Esophagus squamous epithelium (tissue), 5 donors: Measurements from ENCODE around the gene CCDC8. TPM values are rescaled to one million over a fixed set of nuclear protein-coding genes. Genes with fewer than 3 reads are reported as not detected.

ENCODE experiments used
- DNase-seq: peaks from one replicate; lab custom pipeline; 2025; lab: John Stamatoyannopoulos, UW
- H3K27ac ChIP-seq, 4 donors: fragments of 200-600 bp; sonication (generic); one replicate each; pipeline ENCODE4 v1.5.1; 2016 to 2019; ENCODE audit warnings: mild to moderate bottlenecking in 1 of 4
- H3K27me3 ChIP-seq, 4 donors: fragments of 200-600 bp; sonication (generic); 1 replicate in 3 of 4; 2 replicates in 1 of 4; pipeline versions ENCODE4 v1.5.1 to v1.6.0; 2017 to 2021; ENCODE audit warnings: antibody characterized with exemption in 1 of 4
- H3K36me3 ChIP-seq, 3 donors: fragments of 200-600 bp; sonication (generic); one replicate each; pipeline ENCODE4 v1.5.1; 2016 to 2019
- H3K4me1 ChIP-seq, 3 donors: fragments of 200-600 bp; sonication (generic); one replicate each; pipeline ENCODE4 v1.5.1; 2017 to 2019
- H3K4me3 ChIP-seq, 4 donors: fragments of 200-600 bp; sonication (generic); 1 replicate in 3 of 4; 2 replicates in 1 of 4; pipeline ENCODE4 v1.5.1; 2016 to 2019; ENCODE audit warnings: mild to moderate bottlenecking in 2 of 4, moderate library complexity in 1 of 4
- H3K9me3 ChIP-seq, 3 donors: fragments of 200-600 bp; sonication (generic); one replicate each; pipeline ENCODE4 v1.5.1; 2016 to 2019
- POLR2A ChIP-seq, 4 donors: fragments of 450-650 bp; IDR thresholded peaks; one replicate each; pipeline ENCODE4 v1.6.1; 2017; ENCODE audit warnings: antibody characterized with exemption in 4 of 4, mild to moderate bottlenecking in 4 of 4, moderate library complexity in 3 of 4
- WGBS, 2 donors: methylation state at CpG; one replicate each; pipeline ENCODE4 v1.1.5; 2018; 5-methylcytosine and 5-hydroxymethylcytosine counted together
- intact Hi-C: fragments of 100-400 bp; cut with DNase I; formaldehyde crosslinking; loops from one replicate; pipeline ENCODE4 v1.15.0; 2022
- total RNA-seq, 4 donors: library from RNA; depleted of rRNA; stranded (reverse); fragments of >200 nt; gene quantifications; one replicate each; pipeline ENCODE4 v1.1.0, GENCODE V29; 2016
- TF ChIP-seq, protein P1 (sequence below), 6 experiments: fragments of 450-650 bp in 4 of 6; fragments of 200-600 bp in 2 of 6; sonication (generic) in 2 of 6; IDR thresholded peaks; one replicate each; pipeline ENCODE4 v1.5.1; 2016 to 2019; ENCODE audit warnings: antibody characterized with exemption in 6 of 6, mild to moderate bottlenecking in 4 of 6, moderate library complexity in 4 of 6
- donor health status: DM: yes; HTN: yes; CAD: no.

CCDC8 gene
- total RNA-seq, 4 donors from 2014 or later: 0.53 to 1.7 (median 0.62) TPM

DNA sequence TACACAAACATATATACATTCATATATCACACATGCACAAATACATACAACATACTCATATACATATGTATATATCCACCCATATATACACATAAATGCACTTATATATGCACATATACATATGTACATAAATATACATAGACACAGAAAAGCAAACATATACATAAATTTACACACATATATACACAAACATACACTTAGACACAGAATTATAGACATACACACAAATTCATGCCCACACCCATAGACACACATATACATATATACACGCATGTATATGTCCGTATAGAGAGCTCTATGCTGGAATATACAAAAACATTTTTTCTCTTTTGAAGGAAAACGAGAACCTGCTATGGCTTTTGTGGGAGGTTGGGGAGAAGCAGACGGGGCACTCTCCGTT lies 37.4 kb upstream of the CCDC8 start:
- H3K4me3 ChIP-seq: no peak overlapping the region
- no peak overlapping the region for H3K27ac ChIP-seq
- H3K4me1 ChIP-seq: peaks cover 0 to 33% (median 3%) of the 10 kb centered on the region in 3 donors
- TF ChIP-seq, protein P1, sequence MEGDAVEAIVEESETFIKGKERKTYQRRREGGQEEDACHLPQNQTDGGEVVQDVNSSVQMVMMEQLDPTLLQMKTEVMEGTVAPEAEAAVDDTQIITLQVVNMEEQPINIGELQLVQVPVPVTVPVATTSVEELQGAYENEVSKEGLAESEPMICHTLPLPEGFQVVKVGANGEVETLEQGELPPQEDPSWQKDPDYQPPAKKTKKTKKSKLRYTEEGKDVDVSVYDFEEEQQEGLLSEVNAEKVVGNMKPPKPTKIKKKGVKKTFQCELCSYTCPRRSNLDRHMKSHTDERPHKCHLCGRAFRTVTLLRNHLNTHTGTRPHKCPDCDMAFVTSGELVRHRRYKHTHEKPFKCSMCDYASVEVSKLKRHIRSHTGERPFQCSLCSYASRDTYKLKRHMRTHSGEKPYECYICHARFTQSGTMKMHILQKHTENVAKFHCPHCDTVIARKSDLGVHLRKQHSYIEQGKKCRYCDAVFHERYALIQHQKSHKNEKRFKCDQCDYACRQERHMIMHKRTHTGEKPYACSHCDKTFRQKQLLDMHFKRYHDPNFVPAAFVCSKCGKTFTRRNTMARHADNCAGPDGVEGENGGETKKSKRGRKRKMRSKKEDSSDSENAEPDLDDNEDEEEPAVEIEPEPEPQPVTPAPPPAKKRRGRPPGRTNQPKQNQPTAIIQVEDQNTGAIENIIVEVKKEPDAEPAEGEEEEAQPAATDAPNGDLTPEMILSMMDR (IDR thresholded peaks at IDR 0.05): no peak
- TF ChIP-seq POLR2A (IDR thresholded peaks at IDR 0.05): no peak
- H3K36me3 ChIP-seq: no peaks in the 10 kb centered on the region
- H3K27me3 ChIP-seq: peaks cover 0 to 50% (median 0%) of the 10 kb centered on the region in 4 donors
- 35 to 55% methylated on average over 5 of the region's 5 CpGs for WGBS, 2 donors
- intact Hi-C loops: no loop called here
- no peaks in the 10 kb centered on the region for H3K9me3 ChIP-seq
- DNase-seq: no peak

DNA sequence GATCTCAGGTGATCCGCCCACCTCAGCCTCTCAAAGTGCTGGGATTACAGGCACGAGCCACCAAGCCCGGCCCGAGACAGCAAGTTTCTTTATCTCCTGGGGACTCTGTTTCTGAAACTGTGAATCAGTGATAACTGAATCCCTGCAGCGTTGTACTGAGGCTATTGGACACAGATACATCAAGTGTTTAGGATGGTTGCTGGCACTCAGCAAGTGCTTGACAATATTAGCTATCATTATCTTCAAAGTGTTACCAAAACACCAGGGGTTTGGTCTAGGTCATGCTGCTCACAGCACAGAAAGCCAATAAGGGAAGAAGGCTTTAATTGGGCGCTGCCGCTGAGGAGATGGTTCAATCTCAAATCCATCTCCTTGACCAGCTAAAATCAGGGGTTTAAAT lies 35.9 kb upstream of the CCDC8 start:
- intact Hi-C loops: no loop called here
- Histone ChIP-seq H3K27ac (no peak overlapping the region), H3K9me3 (no peaks in the 10 kb centered on the region), H3K36me3 (no peaks in the 10 kb centered on the region), H3K4me1 (peaks cover 0 to 28% (median 3%) of the 10 kb centered on the region in 3 donors), H3K4me3 (no peak overlapping the region), H3K27me3 (peaks cover 0 to 38% (median 0%) of the 10 kb centered on the region in 4 donors)
- no peak for TF ChIP-seq POLR2A (IDR thresholded peaks at IDR 0.05)
- TF ChIP-seq, protein P1 (IDR thresholded peaks at IDR 0.05): no peak
- 51 to 66% methylated on average over 7 of the region's 7 CpGs for WGBS, 2 donors
- no peak for DNase-seq

DNA sequence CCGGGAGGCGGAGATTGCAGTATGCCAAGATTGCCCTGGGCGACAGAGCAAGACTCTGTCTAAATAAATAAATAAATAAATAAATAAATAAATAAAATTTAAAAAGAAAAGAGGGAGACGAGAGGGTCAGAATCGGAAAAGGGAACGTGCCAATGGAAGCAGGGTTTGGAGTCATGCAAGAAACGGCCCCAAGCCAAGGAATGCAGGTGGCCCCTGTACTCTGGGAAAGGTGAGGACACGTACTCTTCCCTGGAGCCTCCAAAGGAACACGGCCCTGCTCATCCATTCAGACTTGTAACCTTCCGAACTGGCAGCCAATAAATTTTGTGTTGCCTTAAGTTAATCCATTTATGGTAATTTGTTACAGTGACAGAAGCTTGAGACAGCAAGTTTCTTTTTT lies 35.2 kb upstream of the CCDC8 start:
- TF ChIP-seq, protein P1 (IDR thresholded peaks at IDR 0.05): no peak
- TF ChIP-seq POLR2A (IDR thresholded peaks at IDR 0.05): no peak
- H3K4me1 ChIP-seq: peaks cover 0 to 22% (median 3%) of the 10 kb centered on the region in 3 donors
- no peaks in the 10 kb centered on the region for H3K9me3 ChIP-seq
- peaks cover 0 to 38% (median 0%) of the 10 kb centered on the region in 4 donors for H3K27me3 ChIP-seq
- no peaks in the 10 kb centered on the region for H3K36me3 ChIP-seq
- no peak overlapping the region for H3K4me3 ChIP-seq
- DNase-seq: no peak
- H3K27ac ChIP-seq: no peak overlapping the region
- intact Hi-C loops: no loop called here
- 83 to 88% methylated on average over 10 of the region's 10 CpGs for WGBS, 2 donors

DNA sequence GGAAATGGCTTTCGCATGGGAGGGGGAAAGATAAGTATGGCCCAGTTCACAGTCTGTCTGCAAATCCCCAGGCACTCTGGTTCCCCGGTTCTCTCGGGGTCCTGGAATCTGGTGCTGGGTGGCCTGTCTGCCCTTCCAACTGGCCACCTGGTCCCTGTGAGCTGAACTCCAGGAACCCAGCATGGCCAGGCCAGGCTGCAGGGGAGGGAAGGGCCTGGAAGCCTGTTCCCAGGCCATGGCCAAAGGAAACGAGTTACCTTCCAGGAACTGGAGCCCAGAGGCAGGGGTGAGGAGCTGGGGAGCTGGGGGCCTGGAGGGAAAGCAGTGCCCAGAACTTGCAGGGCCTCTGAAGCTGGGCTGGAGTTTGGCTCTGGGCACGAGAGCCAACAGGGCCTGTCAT lies 34.5 kb upstream of the CCDC8 start:
- Histone ChIP-seq H3K27ac (no peak overlapping the region), H3K27me3 (peaks cover 0 to 38% (median 0%) of the 10 kb centered on the region in 4 donors), H3K36me3 (no peaks in the 10 kb centered on the region), H3K4me3 (no peak overlapping the region), H3K4me1 (peaks cover 0 to 22% (median 3%) of the 10 kb centered on the region in 3 donors), H3K9me3 (no peaks in the 10 kb centered on the region)
- no peak for TF ChIP-seq POLR2A (IDR thresholded peaks at IDR 0.05)
- TF ChIP-seq, protein P1 (IDR thresholded peaks at IDR 0.05): no peak
- 63 to 67% methylated on average over 1 to 4 of the region's 5 CpGs for WGBS, 2 donors
- no peak for DNase-seq
- intact Hi-C loops: no loop called here

DNA sequence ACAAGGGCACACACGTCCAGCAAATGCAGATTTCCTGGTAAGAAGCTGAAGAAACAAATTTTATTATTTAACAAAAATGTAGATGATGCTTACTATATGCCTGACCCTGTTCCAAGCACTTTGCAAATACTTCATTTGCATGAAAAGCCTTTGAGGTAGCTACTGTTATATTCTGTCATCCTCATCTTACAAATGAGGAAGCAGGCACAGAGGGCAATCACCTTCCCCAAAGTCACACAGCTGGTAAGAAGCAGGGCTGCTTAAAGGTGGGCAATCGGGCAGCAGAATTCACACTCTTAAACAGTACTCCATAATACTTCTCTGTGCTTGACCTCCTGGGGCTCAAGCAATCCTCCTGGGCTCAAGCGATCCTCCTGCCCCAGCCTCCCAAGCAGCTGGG lies 33.6 kb upstream of the CCDC8 start:
- no peak overlapping the region for H3K27ac ChIP-seq
- H3K4me1 ChIP-seq: peaks cover 0 to 24% (median 3%) of the 10 kb centered on the region in 3 donors
- 37 to 85% methylated on average over 2 to 3 of the region's 3 CpGs for WGBS, 2 donors
- intact Hi-C loops: no loop called here
- TF ChIP-seq POLR2A (IDR thresholded peaks at IDR 0.05): no peak
- TF ChIP-seq, protein P1 (IDR thresholded peaks at IDR 0.05): no peak
- H3K9me3 ChIP-seq: no peaks in the 10 kb centered on the region
- H3K36me3 ChIP-seq: no peaks in the 10 kb centered on the region
- H3K27me3 ChIP-seq: peaks cover 0 to 39% (median 0%) of the 10 kb centered on the region in 4 donors
- no peak overlapping the region for H3K4me3 ChIP-seq
- no peak for DNase-seq
